ENCODE measurements around the gene TRIM44.
"Not testable (repeated sequence)": the region's sequence is repeated elsewhere in the genome, so short reads cannot be mapped to it uniquely, and the experiment has no call there.

TRIM44 gene

GRCh38 chr11:35753573-35753972 is 91.0 kb downstream of the TRIM44 start:
- DNase-seq (ENCODE audit: low read depth): not testable (repeated sequence)

GRCh38 chr11:35759951-35760350 is 97.4 kb downstream of the TRIM44 start:
- not testable (repeated sequence) for DNase-seq (ENCODE audit: low read depth)

GRCh38 chr11:35761899-35762298 is 99.3 kb downstream of the TRIM44 start:
- DNase-seq (ENCODE audit: low read depth): no peak

- DNase-seq (ENCODE audit: low read depth): no peak
Observed at GRCh38 chr11:35763301-35763700, 100.7 kb downstream of the TRIM44 start.

GRCh38 chr11:35763765-35764164 is 101.2 kb downstream of the TRIM44 start:
- DNase-seq (ENCODE audit: low read depth): no peak

- no peak for DNase-seq (ENCODE audit: low read depth)
Observed at GRCh38 chr11:35764417-35764816, 101.8 kb downstream of the TRIM44 start.

- DNase-seq (ENCODE audit: low read depth): no peak
Observed at GRCh38 chr11:35765211-35765610, 102.6 kb downstream of the TRIM44 start.

GRCh38 chr11:35766651-35767050 is 104.1 kb downstream of the TRIM44 start:
- no peak for DNase-seq (ENCODE audit: low read depth)

GRCh38 chr11:35770425-35770824 is 107.8 kb downstream of the TRIM44 start:
- DNase-seq (ENCODE audit: low read depth): not testable (repeated sequence)

GRCh38 chr11:35771722-35772121 is 109.1 kb downstream of the TRIM44 start:
- no peak for DNase-seq (ENCODE audit: low read depth)

- DNase-seq (ENCODE audit: low read depth): not testable (repeated sequence)
Observed at GRCh38 chr11:35777241-35777640, 114.7 kb downstream of the TRIM44 start.

GRCh38 chr11:35778943-35779342 is 116.4 kb downstream of the TRIM44 start:
- DNase-seq (ENCODE audit: low read depth): not testable (repeated sequence)

GRCh38 chr11:35779409-35779808 is 116.8 kb downstream of the TRIM44 start:
- DNase-seq (ENCODE audit: low read depth): no peak

- no peak for DNase-seq (ENCODE audit: low read depth)
Observed at GRCh38 chr11:35780951-35781860, 118.6 kb downstream of the TRIM44 start.

- DNase-seq (ENCODE audit: low read depth): no peak
Observed at GRCh38 chr11:35781861-35782470, 119.4 kb downstream of the TRIM44 start.

GRCh38 chr11:35783809-35784208 is 121.2 kb downstream of the TRIM44 start:
- DNase-seq (ENCODE audit: low read depth): no peak

GRCh38 chr11:35784699-35785098 is 122.1 kb downstream of the TRIM44 start:
- no peak for DNase-seq (ENCODE audit: low read depth)

GRCh38 chr11:35785287-35786167 is 123.0 kb downstream of the TRIM44 start:
- no peak for DNase-seq (ENCODE audit: low read depth)

- no peak for DNase-seq (ENCODE audit: low read depth)
Observed at GRCh38 chr11:35786188-35786587, 123.6 kb downstream of the TRIM44 start.

GRCh38 chr11:35787013-35787504 is 124.5 kb downstream of the TRIM44 start:
- no peak for DNase-seq (ENCODE audit: low read depth)

- no peak for DNase-seq (ENCODE audit: low read depth)
Observed at GRCh38 chr11:35787626-35788025, 125.1 kb downstream of the TRIM44 start.
